HepG2 (cell line): ENCODE results near the gene JPH4. TPM values are rescaled to one million over a fixed set of nuclear protein-coding genes. Genes with fewer than 3 reads are reported as not detected.

ENCODE experiments used
- ATAC-seq: fragments of 200-7000 bp; cut with Tn5 transposase; 3 replicates; pipeline ENCODE4 v1.9.1; 2020; ENCODE audit warnings: mild to moderate bottlenecking, moderate library complexity
- BruUV-seq: library from RNA; stranded (reverse); fragments of 400-500 nt; replicated peaks from 2 replicates; lab custom pipeline; 2021; lab: Mats Ljungman, UMichigan
- CTCF ChIA-PET: fragments of 300-600 bp; formaldehyde crosslinking; extraction: SDS; loops from one replicate; lab custom pipeline; 2021; ENCODE audit warnings: low total read pairs, inconsistent platforms, low intra/inter-chr PET ratio; lab: Yijun Ruan, JAX
- POLR2A ChIA-PET: fragments of 350-600 bp; sonication (Branson Sonifier 250); formaldehyde crosslinking; loops from one replicate; lab custom pipeline; 2020; ENCODE audit warnings: antibody characterized with exemption, inconsistent platforms; lab: Yijun Ruan, JAX
- DNase-seq: peaks from one replicate; pipeline ENCODE4 v3.0.0-alpha.2; 2015; ENCODE audit warnings: low spot score
- FAIRE-seq: peaks from 3 replicates; lab custom pipeline; 2011; peaks lifted over from hg19 to GRCh38; lab: Jason Lieb, UNC
- H2AFZ ChIP-seq: one replicate; pipeline ENCODE4 v1.6.1; 2011; ENCODE audit warnings: low read length, inconsistent platforms
- H3K27ac ChIP-seq: fragments of 300-600 bp; 3 replicates; pipeline ENCODE4 v1.8.0; 2011; ENCODE audit warnings: mixed run types, mild to moderate bottlenecking, mixed read lengths, low read length, inconsistent platforms; ENCODE audit not compliant: insufficient read depth; ENCODE audit errors: extremely low read length
- H3K27me3 ChIP-seq, 2 experiments: fragments of 200-600 bp in 1 of 2; 2 replicates in 1 of 2; 3 replicates in 1 of 2; pipeline versions ENCODE4 v1.6.0 to v1.8.0; 2011; ENCODE audit warnings: low read length in 2 of 2, mild to moderate bottlenecking in 2 of 2, moderate library complexity in 2 of 2, inconsistent platforms in 1 of 2; ENCODE audit not compliant: insufficient read depth in 2 of 2, control insufficient read depth in 1 of 2
- H3K36me3 ChIP-seq, 2 experiments: fragments of 200-600 bp in 1 of 2; replicated peaks in 1 of 2; 2 replicates in 1 of 2; 3 replicates in 1 of 2; pipeline versions ENCODE4 v1.5.1 to v1.8.0; 2011; ENCODE audit warnings: low read length in 2 of 2, inconsistent platforms in 1 of 2; ENCODE audit not compliant: insufficient read depth in 2 of 2, control insufficient read depth in 1 of 2
- H3K4me1 ChIP-seq: 2 replicates; pipeline ENCODE4 v1.5.1; 2012; ENCODE audit warnings: low read length, inconsistent platforms; ENCODE audit not compliant: insufficient read depth
- H3K4me2 ChIP-seq: 2 replicates; pipeline ENCODE4 v1.6.0; 2011; ENCODE audit warnings: low read depth, low read length, inconsistent platforms
- H3K4me3 ChIP-seq, 3 experiments: fragments of 200-600 bp in 1 of 3; sonication (generic), shearing (Covaris generic) in 1 of 3; replicated peaks in 1 of 3; 2 replicates each; pipeline ENCODE4 v1.5.1; 2011 to 2016; ENCODE audit warnings: low read length in 3 of 3, inconsistent platforms in 2 of 3, low read depth in 2 of 3, mild to moderate bottlenecking in 2 of 3, control low read depth in 1 of 3, mixed read lengths in 1 of 3; ENCODE audit not compliant: insufficient read depth in 1 of 3
- H3K79me2 ChIP-seq: one replicate; pipeline ENCODE4 v1.6.1; 2011; ENCODE audit warnings: low read length, inconsistent platforms; ENCODE audit not compliant: insufficient read depth
- H3K9ac ChIP-seq: 2 replicates; pipeline ENCODE4 v1.6.0; 2011; ENCODE audit warnings: mild to moderate bottlenecking, low read depth, low read length, inconsistent platforms; ENCODE audit not compliant: insufficient read depth
- H3K9me3 ChIP-seq: 2 replicates; pipeline ENCODE4 v1.5.1; 2012; ENCODE audit warnings: mild to moderate bottlenecking, low read length
- H4K20me1 ChIP-seq: 2 replicates; pipeline ENCODE4 v1.6.0; 2011; ENCODE audit warnings: inconsistent platforms, mild to moderate bottlenecking, low read length, moderate library complexity; ENCODE audit not compliant: insufficient read depth
- KLF13 ChIP-seq: sonication (generic); formaldehyde crosslinking; IDR thresholded peaks from 2 replicates; pipeline ENCODE4 v1.4.0; 2020; ENCODE audit warnings: mild to moderate bottlenecking, missing genetic modification reagents
- NFRKB ChIP-seq: fragments of 450-650 bp; IDR thresholded peaks from 2 replicates; pipeline ENCODE4 v1.6.1; 2017
- PHF8 ChIP-seq: sonication (generic); formaldehyde crosslinking; IDR thresholded peaks from 2 replicates; pipeline ENCODE4 v1.5.0; 2020; ENCODE audit warnings: missing genetic modification reagents
- SKI ChIP-seq: fragments of 450-650 bp; IDR thresholded peaks from one replicate; pipeline ENCODE4 v1.6.1; 2018; ENCODE audit warnings: mild to moderate bottlenecking; ENCODE audit not compliant: partially characterized antibody
- ZBTB8A ChIP-seq: sonication (generic); formaldehyde crosslinking; IDR thresholded peaks from 2 replicates; pipeline ENCODE4 v1.4.0; 2020; ENCODE audit warnings: mild to moderate bottlenecking, low read depth, missing genetic modification reagents, borderline replicate concordance
- ZFP41 ChIP-seq: sonication (generic); formaldehyde crosslinking; IDR thresholded peaks from 2 replicates; pipeline ENCODE4 v1.4.0; 2020; ENCODE audit warnings: mild to moderate bottlenecking, missing genetic modification reagents, borderline replicate concordance
- ZNF777 ChIP-seq: sonication (generic); formaldehyde crosslinking; IDR thresholded peaks from 2 replicates; pipeline ENCODE4 v1.4.0; 2020; ENCODE audit warnings: missing genetic modification reagents
- WGBS: methylation state at CpG from one replicate; pipeline ENCODE4 v1.1.6; 2017; ENCODE audit warnings: low lambda C conversion rate; 5-methylcytosine and 5-hydroxymethylcytosine counted together
- in situ Hi-C: cut with HindIII; loops from 2 replicates; pipeline ENCODE4 v1.10.0; 2017; ENCODE audit warnings: low pct_unique_long_range_greater_than_20kb; ENCODE audit not compliant: extremely low pct_ligation_motif_present
- intact Hi-C: fragments of 100-400 bp; cut with micrococcal nuclease; formaldehyde crosslinking; loops from one replicate; pipeline ENCODE4 v1.10.0; 2022; ENCODE audit not compliant: unreplicated experiment
- polyA plus RNA-seq, 8 experiments: library from polyadenylated mRNA; depleted of rRNA in 3 of 8; stranded (reverse) in 7 of 8; unstranded in 1 of 8; fragments of >200 nt; fragmentation: Illumina TruSeq in 4 of 8; extraction: Trizol in 4 of 8; gene quantifications; 2 replicates each; pipeline versions ENCODE4 v1.2.1 to v1.2.3, GENCODE V29; 2011 to 2016; ENCODE audit warnings: low read depth in 4 of 8, missing spikeins in 1 of 8, mixed read lengths in 1 of 8; ENCODE audit not compliant: insufficient read depth in 1 of 8
- total RNA-seq, 5 experiments: library from RNA; depleted of rRNA; stranded (reverse); fragments of >200 nt; fragmentation: Illumina TruSeq; extraction: Trizol; gene quantifications; 2 replicates each; pipeline ENCODE4 v1.2.3, GENCODE V29; 2016; ENCODE audit warnings: low read depth in 1 of 5
- TF ChIP-seq, protein P1 (sequence below), 2 experiments: sonication (generic) in 1 of 2; formaldehyde crosslinking in 1 of 2; IDR thresholded peaks; 2 replicates each; pipeline versions ENCODE4 v1.6.1 to v1.9.0; 2014 to 2022; ENCODE audit warnings: antibody characterized with exemption in 1 of 2, borderline replicate concordance in 1 of 2, inconsistent platforms in 1 of 2, low read depth in 1 of 2, missing genetic modification reagents in 1 of 2
- TF ChIP-seq, protein P2 (sequence below): sonication (generic); formaldehyde crosslinking; IDR thresholded peaks from 2 replicates; pipeline ENCODE4 v1.5.0; 2020; ENCODE audit warnings: missing genetic modification reagents, mild to moderate bottlenecking, borderline replicate concordance

Gene JPH4
- total and polyA plus RNA-seq, 2 of the 13 experiments (the other 11 are each of a cell fraction or from before 2014, with no cell fraction given), result 0.08 to 0.22 TPM

DNA sequence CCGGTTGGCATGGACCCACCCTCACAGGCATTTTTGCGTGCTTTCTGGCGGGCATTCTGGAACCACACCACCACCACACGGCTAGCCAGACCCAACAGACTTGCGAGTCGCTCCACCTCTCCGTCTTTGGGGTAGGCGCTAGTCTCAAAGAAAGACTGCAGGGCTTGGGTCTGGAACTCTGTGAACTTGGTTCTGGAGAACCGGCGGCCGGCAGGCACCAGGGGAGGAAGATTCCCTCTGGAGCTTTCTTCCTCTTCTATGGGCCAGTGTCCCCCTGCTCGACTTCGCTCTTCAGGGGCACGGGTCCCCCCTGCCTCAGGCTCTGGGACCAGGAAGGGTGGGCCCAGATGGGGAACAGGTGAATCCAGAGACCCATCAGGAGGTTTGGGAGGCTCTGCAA lies 53.6 kb downstream of the JPH4 start (continued):
- no peak for TF ChIP-seq ZNF777 (CRISPR knock-in tag)
- no peak for TF ChIP-seq ZFP41
- no peak for TF ChIP-seq PHF8
- no peak for TF ChIP-seq SKI
- TF ChIP-seq, all 625 proteins: peak for 0

DNA sequence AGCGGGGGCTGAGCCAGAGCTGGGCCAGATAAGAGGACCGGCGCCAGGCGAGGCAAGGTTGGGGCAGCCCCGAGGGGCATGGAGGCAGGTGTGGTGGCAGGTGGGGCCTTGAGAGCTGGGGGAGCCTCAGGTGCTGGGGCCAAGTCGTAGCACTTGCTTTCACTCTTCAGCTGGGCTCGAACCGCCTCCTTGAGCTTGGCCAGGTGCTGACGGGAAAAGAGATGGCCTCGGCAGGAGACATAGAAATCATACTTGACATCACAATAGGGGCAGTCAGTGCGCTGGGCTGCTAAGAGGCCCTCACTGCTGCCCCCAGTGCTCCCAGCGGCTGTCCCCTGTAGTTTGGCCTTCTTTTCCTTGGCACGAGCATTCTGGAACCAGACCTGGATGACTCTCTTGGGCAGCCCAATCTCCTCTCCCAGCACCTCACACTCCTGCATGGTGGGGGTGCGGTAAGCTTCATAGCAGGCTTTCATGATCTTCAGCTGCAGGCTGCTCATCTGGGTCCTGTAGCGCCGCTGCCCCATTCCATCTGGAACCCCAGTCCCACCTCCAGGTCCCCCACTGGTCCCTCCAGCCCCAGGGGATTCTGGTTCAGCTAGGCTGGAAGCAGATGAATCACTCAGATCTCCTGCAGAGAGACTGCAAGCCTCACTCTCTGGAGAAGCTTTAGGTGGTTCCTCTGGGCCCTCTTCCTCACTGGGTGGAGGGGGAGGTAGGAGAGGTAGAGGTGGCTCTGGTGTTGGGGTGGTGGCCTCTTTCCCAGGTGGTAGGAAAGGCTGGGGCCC lies 55.2 kb downstream of the JPH4 start:
- H3K27me3 ChIP-seq, result no peaks in the 10 kb centered on the region
- POLR2A ChIA-PET, result no interaction called here
- in situ Hi-C loops, result no loop called here
- ATAC-seq, result peak; percentile 7; the same call in 2 of the 3 replicates
- no peak overlapping the region for H3K27ac ChIP-seq
- intact Hi-C loops, result no loop called here
- no peak overlapping the region for H3K4me3 ChIP-seq
- peaks cover 2 to 6% of the 10 kb centered on the region in 2 experiments; a peak in 3 of 5 replicates for H3K36me3 ChIP-seq
- no peaks in the 10 kb centered on the region for H3K9me3 ChIP-seq
- H3K9ac ChIP-seq, result no peak overlapping the region
- BruUV-seq, result no TSS peak
- 91% methylated on average over 16 of the region's 16 CpGs for WGBS
- DNase-seq, result no peak
- FAIRE-seq, result no peak
- CTCF ChIA-PET, result no interaction called here
- no peaks in the 10 kb centered on the region for H3K4me1 ChIP-seq
- H3K79me2 ChIP-seq, result no peaks in the 10 kb centered on the region
- TF ChIP-seq, protein P1, sequence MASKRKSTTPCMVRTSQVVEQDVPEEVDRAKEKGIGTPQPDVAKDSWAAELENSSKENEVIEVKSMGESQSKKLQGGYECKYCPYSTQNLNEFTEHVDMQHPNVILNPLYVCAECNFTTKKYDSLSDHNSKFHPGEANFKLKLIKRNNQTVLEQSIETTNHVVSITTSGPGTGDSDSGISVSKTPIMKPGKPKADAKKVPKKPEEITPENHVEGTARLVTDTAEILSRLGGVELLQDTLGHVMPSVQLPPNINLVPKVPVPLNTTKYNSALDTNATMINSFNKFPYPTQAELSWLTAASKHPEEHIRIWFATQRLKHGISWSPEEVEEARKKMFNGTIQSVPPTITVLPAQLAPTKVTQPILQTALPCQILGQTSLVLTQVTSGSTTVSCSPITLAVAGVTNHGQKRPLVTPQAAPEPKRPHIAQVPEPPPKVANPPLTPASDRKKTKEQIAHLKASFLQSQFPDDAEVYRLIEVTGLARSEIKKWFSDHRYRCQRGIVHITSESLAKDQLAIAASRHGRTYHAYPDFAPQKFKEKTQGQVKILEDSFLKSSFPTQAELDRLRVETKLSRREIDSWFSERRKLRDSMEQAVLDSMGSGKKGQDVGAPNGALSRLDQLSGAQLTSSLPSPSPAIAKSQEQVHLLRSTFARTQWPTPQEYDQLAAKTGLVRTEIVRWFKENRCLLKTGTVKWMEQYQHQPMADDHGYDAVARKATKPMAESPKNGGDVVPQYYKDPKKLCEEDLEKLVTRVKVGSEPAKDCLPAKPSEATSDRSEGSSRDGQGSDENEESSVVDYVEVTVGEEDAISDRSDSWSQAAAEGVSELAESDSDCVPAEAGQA (IDR thresholded peaks at IDR 0.05; ENCODE audit: low read depth), result no peak
- TF ChIP-seq, protein P1 (CRISPR knock-in tag; IDR thresholded peaks at IDR 0.05; ENCODE audit: borderline replicate concordance), result no peak
- TF ChIP-seq NFRKB, result 0 out of 2 replicates have a peak, but pooled peaks have one; percentile 0
- 0 out of 2 replicates have a peak, but pooled peaks have one; percentile 39 for TF ChIP-seq KLF13 (CRISPR knock-in tag)
- TF ChIP-seq, protein P2, sequence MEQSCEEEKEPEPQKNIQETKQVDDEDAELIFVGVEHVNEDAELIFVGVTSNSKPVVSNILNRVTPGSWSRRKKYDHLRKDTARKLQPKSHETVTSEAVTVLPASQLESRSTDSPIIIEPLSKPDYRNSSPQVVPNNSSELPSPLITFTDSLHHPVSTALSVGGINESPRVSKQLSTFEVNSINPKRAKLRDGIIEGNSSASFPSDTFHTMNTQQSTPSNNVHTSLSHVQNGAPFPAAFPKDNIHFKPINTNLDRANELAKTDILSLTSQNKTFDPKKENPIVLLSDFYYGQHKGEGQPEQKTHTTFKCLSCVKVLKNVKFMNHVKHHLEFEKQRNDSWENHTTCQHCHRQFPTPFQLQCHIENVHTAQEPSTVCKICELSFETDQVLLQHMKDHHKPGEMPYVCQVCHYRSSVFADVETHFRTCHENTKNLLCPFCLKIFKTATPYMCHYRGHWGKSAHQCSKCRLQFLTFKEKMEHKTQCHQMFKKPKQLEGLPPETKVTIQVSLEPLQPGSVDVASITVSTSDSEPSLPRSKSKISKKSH, result peak; percentile 6; the same call in 1 of the 2 replicates
- no peak for TF ChIP-seq ZBTB8A
- no peak overlapping the region for H2AFZ ChIP-seq
- no peaks in the 10 kb centered on the region for H4K20me1 ChIP-seq
- no peak overlapping the region for H3K4me2 ChIP-seq
